ENCODE data around the gene OR13C3. TPM values are rescaled to one million over a fixed set of nuclear protein-coding genes. Genes with fewer than 3 reads are reported as not detected.

OR13C3 gene
- total RNA-seq, 4 donors from 2014 or later, result not detected

- DNase-seq (ENCODE audit: low spot score), result no peak
- TF ChIP-seq, protein P1, sequence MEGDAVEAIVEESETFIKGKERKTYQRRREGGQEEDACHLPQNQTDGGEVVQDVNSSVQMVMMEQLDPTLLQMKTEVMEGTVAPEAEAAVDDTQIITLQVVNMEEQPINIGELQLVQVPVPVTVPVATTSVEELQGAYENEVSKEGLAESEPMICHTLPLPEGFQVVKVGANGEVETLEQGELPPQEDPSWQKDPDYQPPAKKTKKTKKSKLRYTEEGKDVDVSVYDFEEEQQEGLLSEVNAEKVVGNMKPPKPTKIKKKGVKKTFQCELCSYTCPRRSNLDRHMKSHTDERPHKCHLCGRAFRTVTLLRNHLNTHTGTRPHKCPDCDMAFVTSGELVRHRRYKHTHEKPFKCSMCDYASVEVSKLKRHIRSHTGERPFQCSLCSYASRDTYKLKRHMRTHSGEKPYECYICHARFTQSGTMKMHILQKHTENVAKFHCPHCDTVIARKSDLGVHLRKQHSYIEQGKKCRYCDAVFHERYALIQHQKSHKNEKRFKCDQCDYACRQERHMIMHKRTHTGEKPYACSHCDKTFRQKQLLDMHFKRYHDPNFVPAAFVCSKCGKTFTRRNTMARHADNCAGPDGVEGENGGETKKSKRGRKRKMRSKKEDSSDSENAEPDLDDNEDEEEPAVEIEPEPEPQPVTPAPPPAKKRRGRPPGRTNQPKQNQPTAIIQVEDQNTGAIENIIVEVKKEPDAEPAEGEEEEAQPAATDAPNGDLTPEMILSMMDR (IDR thresholded peaks at IDR 0.05), result no peak
- no peak for ATAC-seq (ENCODE audit: low FRiP score)
These were observed 21.8 kb downstream of the OR13C3 start for GRCh38 chr9:104514901-104515300.

GRCh38 chr9:104506565-104506964, 30.1 kb downstream of the OR13C3 start:
- ATAC-seq (ENCODE audit: low FRiP score), result no peak
- TF ChIP-seq, protein P1 (IDR thresholded peaks at IDR 0.05), result no peak
- no peak for DNase-seq (ENCODE audit: low spot score)

DNA sequence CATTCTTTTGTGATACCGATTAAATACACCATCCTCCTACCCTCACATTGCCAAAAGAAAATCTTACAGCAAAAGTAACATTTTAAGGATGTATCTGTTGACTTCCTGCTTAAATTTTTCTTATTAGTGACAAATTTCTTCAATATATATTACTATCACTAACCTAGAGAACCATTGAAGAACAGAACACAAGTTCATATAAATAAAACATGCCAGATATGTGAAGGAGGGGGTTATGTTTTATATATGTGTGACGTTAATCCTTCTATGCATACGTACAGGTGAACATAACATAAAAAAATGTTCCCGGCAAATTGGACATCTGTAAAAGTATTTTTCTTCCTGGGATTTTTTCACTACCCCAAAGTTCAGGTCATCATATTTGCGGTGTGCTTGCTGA, 32.7 kb downstream of the OR13C3 start, which contains the start of gene OR13F1:
Gene OR13F1, plus strand, starts transcription at position 301 of the 400 bp plus-strand sequence. Its CDS starts 0 bp downstream, at position 301.
- DNase-seq (ENCODE audit: low spot score) (no peak), ATAC-seq (ENCODE audit: low FRiP score) (no peak)
- TF ChIP-seq, protein P1 (IDR thresholded peaks at IDR 0.05), result no peak

GRCh38 chr9:104503440-104503839, 33.2 kb downstream of the OR13C3 start:
- ATAC-seq (ENCODE audit: low FRiP score), result no peak
- TF ChIP-seq, protein P1 (IDR thresholded peaks at IDR 0.05), result no peak
- no peak for DNase-seq (ENCODE audit: low spot score)

DNA sequence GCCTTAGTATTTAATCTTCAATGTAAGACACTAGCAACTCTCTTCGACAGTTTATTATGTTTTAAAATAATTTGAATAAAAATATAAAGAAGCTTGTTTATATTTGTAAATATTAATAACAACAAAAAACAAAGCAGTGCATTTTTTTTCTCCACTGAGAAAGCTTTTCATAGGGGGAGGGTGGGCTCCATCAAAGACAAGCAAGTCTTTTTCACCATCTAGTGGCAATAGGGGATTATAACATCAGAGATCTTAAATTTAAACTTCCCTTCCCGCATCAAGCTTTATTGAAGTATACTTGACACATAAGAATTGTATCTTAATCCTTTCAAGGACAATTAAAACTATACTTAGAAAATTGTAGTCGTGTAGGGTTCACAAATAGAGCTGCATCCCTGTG, 41.8 kb downstream of the OR13C3 start:
- ATAC-seq (ENCODE audit: low FRiP score) (no peak), DNase-seq (ENCODE audit: low spot score) (no peak)
- TF ChIP-seq, protein P1 (IDR thresholded peaks at IDR 0.05), result no peak

Other genes starting within 250 kb of the OR13C3 start
- not detected for gene OR13F1, start 32.6 kb downstream of the OR13C3 start, total RNA-seq
- not detected for gene OR13C4, start 9.6 kb downstream of the OR13C3 start, total RNA-seq
- gene OR13C8, start 32.3 kb upstream of the OR13C3 start, total RNA-seq, result not detected
- not detected for gene OR13C5, start 62.6 kb upstream of the OR13C3 start, total RNA-seq
- not detected for gene OR13C2, start 68.8 kb upstream of the OR13C3 start, total RNA-seq
- not detected for gene OR13C9, start 81.3 kb upstream of the OR13C3 start, total RNA-seq
- not detected for gene OR13D1, start 157.7 kb upstream of the OR13C3 start, total RNA-seq
- gene NIPSNAP3A, start 210.8 kb upstream of the OR13C3 start, total RNA-seq, result 10 to 100 TPM; 22.9 to 39.6 (median 29.6) TPM
- 10 to 100 TPM in 3 of 4 donors, 1 to 10 TPM in 1; 7.1 to 16.1 (median 13.0) TPM for gene NIPSNAP3B, start 227.3 kb upstream of the OR13C3 start, total RNA-seq